Ectodermal cell (in vitro differentiated cells): ENCODE measurements around the gene LEFTY2. TPM values are rescaled to one million over a fixed set of nuclear protein-coding genes. Genes with fewer than 3 reads are reported as not detected.
"Not testable (repeated sequence)": the region's sequence is repeated elsewhere in the genome, so short reads cannot be mapped to it uniquely, and the experiment has no call there.

ENCODE experiments used
- H3K27ac ChIP-seq: 2 replicates; pipeline ENCODE4 v1.7.0; 2013; ENCODE audit warnings: mild to moderate bottlenecking, low read depth, low read length; ENCODE audit not compliant: insufficient read depth, poor library complexity, severe bottlenecking
- H3K27me3 ChIP-seq: 2 replicates; pipeline ENCODE4 v1.7.0; 2013; ENCODE audit warnings: mild to moderate bottlenecking, low read length; ENCODE audit not compliant: insufficient read depth, control insufficient read depth, poor library complexity, severe bottlenecking
- H3K36me3 ChIP-seq: one replicate; pipeline ENCODE4 v1.7.0; 2013; ENCODE audit warnings: low read length; ENCODE audit not compliant: control insufficient read depth, insufficient read depth
- H3K4me1 ChIP-seq: one replicate; pipeline ENCODE4 v1.7.0; 2013; ENCODE audit warnings: low read length; ENCODE audit not compliant: control insufficient read depth, insufficient read depth
- H3K4me3 ChIP-seq: 2 replicates; pipeline ENCODE4 v1.7.0; 2013; ENCODE audit warnings: low read depth, low read length, control low read depth; ENCODE audit not compliant: insufficient read depth
- H3K9me3 ChIP-seq: 2 replicates; pipeline ENCODE4 v1.7.0; 2013; ENCODE audit warnings: mild to moderate bottlenecking, low read length, moderate library complexity; ENCODE audit not compliant: control insufficient read depth
- WGBS, 2 experiments: methylation state at CpG; one replicate each; pipeline ENCODE4 v1.1.7; 2013; ENCODE audit warnings: missing lambda C conversion rate in 2 of 2; 5-methylcytosine and 5-hydroxymethylcytosine counted together
- polyA plus RNA-seq, 4 experiments: library from polyadenylated mRNA; stranded (reverse); fragments of 50-300 nt; gene quantifications; one replicate each; pipeline ENCODE4 v1.2.3, GENCODE V29; 2013

LEFTY2 gene, protein sequence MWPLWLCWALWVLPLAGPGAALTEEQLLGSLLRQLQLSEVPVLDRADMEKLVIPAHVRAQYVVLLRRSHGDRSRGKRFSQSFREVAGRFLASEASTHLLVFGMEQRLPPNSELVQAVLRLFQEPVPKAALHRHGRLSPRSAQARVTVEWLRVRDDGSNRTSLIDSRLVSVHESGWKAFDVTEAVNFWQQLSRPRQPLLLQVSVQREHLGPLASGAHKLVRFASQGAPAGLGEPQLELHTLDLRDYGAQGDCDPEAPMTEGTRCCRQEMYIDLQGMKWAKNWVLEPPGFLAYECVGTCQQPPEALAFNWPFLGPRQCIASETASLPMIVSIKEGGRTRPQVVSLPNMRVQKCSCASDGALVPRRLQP
- 0.31 TPM for polyA plus RNA-seq (2013, experiment 1 of 4)
- 0.28 TPM for polyA plus RNA-seq (2013, experiment 2 of 4)
- not detected for polyA plus RNA-seq (2013, experiment 3 of 4)
- 0.20 TPM for polyA plus RNA-seq (2013, experiment 4 of 4)

- Histone ChIP-seq H3K9me3 (no peaks in the 10 kb centered on the region), H3K4me3 (no peak within 1 kb of the TSS), H3K36me3 (no peaks in the 10 kb centered on the region), H3K4me1 (peaks cover 32% of the 10 kb centered on the region), H3K27ac (no peak within 1 kb of the TSS), H3K27me3 (peaks cover 20% of the 10 kb centered on the region)
- 72 to 76% methylated on average over 6 of the region's 6 CpGs for WGBS, 2 experiments
Measured at GRCh38 chr1:225941187-225941941, at the start of gene LEFTY2. TSS of gene LEFTY2 (minus strand) at chr1:225941220. CDS start at chr1:225941140, 80 bp downstream.

- Histone ChIP-seq H3K27me3 (no peaks in the 10 kb centered on the region), H3K9me3 (no peaks in the 10 kb centered on the region), H3K27ac (no peak overlapping the region), H3K4me3 (no peak overlapping the region), H3K4me1 (no peaks in the 10 kb centered on the region), H3K36me3 (peaks cover 43% of the 10 kb centered on the region)
- WGBS, 2 experiments = 92 to 95% methylated on average over 7 of the region's 7 CpGs
Measured at GRCh38 chr1:225987491-225988316, 46.7 kb upstream of the LEFTY2 start.

DNA sequence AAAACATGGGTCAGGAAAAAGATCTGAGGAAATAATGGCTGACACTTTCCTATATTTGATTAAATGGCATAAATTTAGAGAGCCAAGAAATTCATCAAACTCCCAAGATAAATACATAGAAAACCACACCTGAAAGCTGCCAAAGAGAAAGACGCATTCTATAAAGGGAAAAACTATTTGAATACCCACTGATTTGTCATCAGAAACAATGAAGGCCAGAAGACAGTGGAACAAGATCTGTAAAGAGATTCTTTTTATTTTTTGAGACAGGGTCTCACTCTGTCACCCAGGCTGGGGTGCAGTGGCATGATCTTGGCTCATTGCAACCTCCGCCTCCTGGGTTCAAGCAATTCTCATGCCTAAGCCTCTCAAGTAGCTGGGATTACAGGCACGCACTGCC, 40.7 kb upstream of the LEFTY2 start:
- Histone ChIP-seq H3K36me3 (peaks cover 30% of the 10 kb centered on the region), H3K9me3 (no peaks in the 10 kb centered on the region), H3K27ac (no peak overlapping the region), H3K27me3 (no peaks in the 10 kb centered on the region), H3K4me3 (no peak overlapping the region), H3K4me1 (no peaks in the 10 kb centered on the region)
- WGBS, 2 experiments = 96 to 97% methylated on average over 3 of the region's 3 CpGs

DNA sequence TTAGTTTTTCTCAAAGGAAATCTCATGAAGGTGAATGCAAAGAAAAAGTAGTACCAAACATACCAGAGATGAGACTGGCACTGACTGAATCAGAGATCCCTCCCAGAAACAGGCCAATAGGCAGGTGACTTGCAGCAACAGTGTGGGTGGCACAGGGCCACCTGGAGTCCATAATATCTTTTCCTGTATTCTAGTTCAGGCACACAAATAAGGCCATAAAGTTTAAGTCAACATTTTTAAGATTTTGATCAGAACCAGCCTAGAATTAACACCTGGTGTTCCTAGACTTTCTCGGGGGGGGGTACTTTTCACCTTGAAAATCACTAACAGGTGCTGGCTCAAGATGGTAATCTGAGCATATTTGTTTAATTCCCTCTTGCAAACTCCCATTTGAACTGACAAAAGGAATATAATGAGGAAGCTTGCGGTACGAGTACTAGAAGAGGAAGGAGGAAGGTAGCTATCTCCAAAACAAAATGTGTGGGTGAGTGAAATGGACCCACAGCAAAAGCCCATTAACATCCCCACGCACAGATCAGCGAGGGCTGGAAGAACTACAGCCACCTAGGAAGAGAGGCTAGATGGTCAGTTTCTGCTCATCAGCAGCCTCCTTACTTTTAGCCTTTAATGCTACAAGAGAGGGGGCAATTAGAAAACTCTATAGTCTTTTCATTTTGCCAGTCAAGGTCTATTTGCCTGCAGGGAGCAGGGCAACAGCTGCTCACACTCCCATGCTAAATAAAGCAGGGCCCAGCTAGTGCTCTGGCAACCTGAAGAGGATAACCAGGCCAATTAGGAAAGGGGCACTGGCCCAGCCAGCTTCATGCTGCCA, 39.2 kb upstream of the LEFTY2 start:
- H3K27me3 ChIP-seq = no peaks in the 10 kb centered on the region
- no peak overlapping the region for H3K4me3 ChIP-seq
- 96 to 98% methylated on average over 4 to 5 of the region's 5 CpGs for WGBS, 2 experiments
- no peak overlapping the region for H3K27ac ChIP-seq
- H3K36me3 ChIP-seq = peaks cover 22% of the 10 kb centered on the region
- no peaks in the 10 kb centered on the region for H3K9me3 ChIP-seq
- no peaks in the 10 kb centered on the region for H3K4me1 ChIP-seq

DNA sequence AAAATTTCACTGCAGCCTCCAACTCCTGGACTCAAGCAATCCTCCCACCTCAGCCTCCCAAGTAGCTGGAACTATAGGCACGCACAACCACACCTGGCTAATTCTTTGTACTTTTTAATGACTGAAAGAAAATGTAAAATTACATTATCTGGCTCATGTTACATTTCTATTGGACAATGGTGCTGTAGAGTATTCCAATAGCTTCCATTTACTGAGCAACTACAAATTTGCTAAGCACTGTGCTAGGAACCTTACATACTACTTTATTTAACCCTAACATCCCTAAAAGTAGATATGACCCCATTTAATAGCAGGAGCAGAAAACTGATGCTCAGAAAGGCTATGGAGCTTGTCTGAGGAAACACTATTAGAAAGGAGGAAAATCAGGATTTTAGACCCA, 38.4 kb upstream of the LEFTY2 start:
- peaks cover 20% of the 10 kb centered on the region for H3K36me3 ChIP-seq
- H3K27ac ChIP-seq = no peak overlapping the region
- H3K9me3 ChIP-seq = no peaks in the 10 kb centered on the region
- 100% methylated on average over 1 of the region's 1 CpG for WGBS, 2 experiments
- no peaks in the 10 kb centered on the region for H3K27me3 ChIP-seq
- no peaks in the 10 kb centered on the region for H3K4me1 ChIP-seq
- no peak overlapping the region for H3K4me3 ChIP-seq

GRCh38 chr1:225977937-225978748, 37.1 kb upstream of the LEFTY2 start:
- Histone ChIP-seq H3K27me3 (no peaks in the 10 kb centered on the region), H3K4me1 (no peaks in the 10 kb centered on the region), H3K27ac (no peak overlapping the region), H3K9me3 (no peaks in the 10 kb centered on the region), H3K36me3 (peaks cover 13% of the 10 kb centered on the region), H3K4me3 (no peak overlapping the region)
- WGBS, 2 experiments = 92 to 94% methylated on average over 15 of the region's 15 CpGs

- H3K9me3 ChIP-seq, H3K27me3 ChIP-seq, H3K27ac ChIP-seq, H3K4me3 ChIP-seq, H3K4me1 ChIP-seq, H3K36me3 ChIP-seq: not testable (repeated sequence)
- 89 to 95% methylated on average over 12 of the region's 12 CpGs for WGBS, 2 experiments
Measured at GRCh38 chr1:225975146-225975545, 34.1 kb upstream of the LEFTY2 start.

DNA sequence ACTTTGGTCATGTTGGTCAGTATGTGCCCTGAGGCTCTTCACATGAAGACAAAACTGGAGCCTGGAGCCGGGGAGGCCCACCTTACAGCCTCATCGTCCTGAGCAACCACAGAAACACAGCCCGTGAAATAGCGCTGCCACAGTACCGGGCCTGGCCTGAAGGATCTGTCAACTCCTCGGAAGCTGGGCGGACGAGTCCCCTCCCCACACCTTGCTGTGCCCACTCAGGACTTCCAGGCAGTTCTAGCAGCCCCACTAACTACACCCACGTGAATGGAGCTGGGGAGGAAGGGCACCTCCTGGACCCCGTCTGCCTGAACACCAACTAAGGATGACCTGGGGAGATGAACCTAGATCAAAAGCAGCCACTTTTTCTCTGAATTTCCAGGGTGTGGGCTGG, 33.4 kb upstream of the LEFTY2 start:
- Histone ChIP-seq H3K4me3 (no peak overlapping the region), H3K27ac (no peak overlapping the region), H3K36me3 (no peaks in the 10 kb centered on the region), H3K4me1 (no peaks in the 10 kb centered on the region), H3K9me3 (no peaks in the 10 kb centered on the region), H3K27me3 (no peaks in the 10 kb centered on the region)
- WGBS, 2 experiments = 91 to 96% methylated on average over 10 of the region's 10 CpGs

DNA sequence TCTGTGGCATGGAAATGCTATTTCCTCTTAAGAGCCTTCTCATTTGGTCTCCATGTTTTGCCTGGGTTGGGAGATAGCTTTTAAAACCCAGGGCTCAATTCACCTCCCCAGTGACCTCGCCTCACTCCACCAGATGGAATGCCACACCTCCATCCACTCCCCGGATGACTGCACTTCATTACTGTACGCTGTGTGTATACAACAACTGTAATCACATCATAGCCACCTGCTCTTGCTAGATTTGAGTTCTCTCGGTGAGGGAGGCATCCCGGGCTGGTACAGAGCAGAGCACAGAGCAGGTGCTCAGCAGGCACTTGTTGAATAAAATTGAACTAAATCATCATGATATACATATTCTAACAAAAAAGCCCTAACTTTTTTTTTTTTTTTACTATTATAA, 32.1 kb upstream of the LEFTY2 start:
- H3K9me3 ChIP-seq = no peaks in the 10 kb centered on the region
- no peaks in the 10 kb centered on the region for H3K36me3 ChIP-seq
- 94 to 95% methylated on average over 5 of the region's 5 CpGs for WGBS, 2 experiments
- no peaks in the 10 kb centered on the region for H3K27me3 ChIP-seq
- no peak overlapping the region for H3K27ac ChIP-seq
- H3K4me3 ChIP-seq = no peak overlapping the region
- no peaks in the 10 kb centered on the region for H3K4me1 ChIP-seq
